ENCODE measurements around the gene FNDC3B. TPM values are rescaled to one million over a fixed set of nuclear protein-coding genes. Genes with fewer than 3 reads are reported as not detected.

The FNDC3B gene
- polyA plus RNA-seq, 2 of the 4 experiments (the other 2 are of a cell fraction): 29.5 to 33.6 TPM

DNA sequence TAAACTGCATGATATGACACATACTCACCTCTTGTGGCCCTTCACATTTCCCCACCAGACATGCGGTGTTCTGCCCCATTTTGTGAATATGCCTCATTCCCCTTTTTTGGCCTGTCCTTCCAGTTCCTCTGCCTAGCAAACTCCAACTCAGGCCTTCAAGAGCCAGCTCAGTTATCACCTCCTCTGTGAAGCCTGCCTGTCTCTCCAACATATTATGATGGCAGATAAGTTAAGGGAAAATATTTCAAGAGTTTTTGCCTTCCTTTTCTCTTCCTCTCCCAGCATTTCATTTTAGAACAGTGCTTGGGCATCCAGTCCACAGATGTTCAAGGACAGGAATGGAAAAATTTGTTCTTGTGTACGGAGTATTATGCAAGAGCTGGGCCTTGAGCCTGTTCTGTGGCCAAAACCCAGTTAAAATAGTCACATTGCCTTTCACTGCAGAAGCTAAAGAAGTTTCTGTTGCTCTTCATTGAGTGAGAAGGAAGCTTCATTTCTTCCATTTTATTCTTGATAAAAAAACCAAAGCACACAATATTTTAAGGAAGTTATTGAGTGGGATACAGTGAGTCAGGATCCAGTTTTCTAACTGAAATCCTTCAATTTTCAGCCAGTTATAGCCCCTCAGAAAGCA, 216.8 kb downstream of the FNDC3B start:
- peak overlapping the region; percentile 7 to 73; a peak in 4 of 6 replicates for H3K27ac ChIP-seq
- no peaks in the 10 kb centered on the region for H3K9me3 ChIP-seq
- no peak overlapping the region for H3K4me3 ChIP-seq
- TF ChIP-seq FOSL2 (IDR thresholded peaks at IDR 0.05) (no peak), FOSL2 (CRISPR knock-in tag; IDR thresholded peaks at IDR 0.05) (no peak), JUN (IDR thresholded peaks at IDR 0.05) (no peak), ZFP36 (IDR thresholded peaks at IDR 0.05; ENCODE audit: borderline replicate concordance, partially characterized antibody) (peak; percentile 33), CEBPB (IDR thresholded peaks at IDR 0.05) (no peak), CHD2 (IDR thresholded peaks at IDR 0.05; ENCODE audit: low read length, partially characterized antibody) (no peak), EP300 (IDR thresholded peaks at IDR 0.05) (no peak)
- ChIA-PET POLR2A (no interaction called here), CTCF (interaction anchor here (1.0 to 1.2 kb wide), 2 partner anchors 14 to 19 kb away, joined by 3 to 4 read pairs; no protein-coding TSS in a partner anchor)
- no peak for DNase-seq (ENCODE audit: low read depth in 1 of 2, low spot score in 1 of 2)
- no peak for ATAC-seq
- no peak for FAIRE-seq
- H3K4me1 ChIP-seq: peaks cover 67% of the 10 kb centered on the region
- 94% methylated on average over 2 of the region's 2 CpGs for WGBS (ENCODE audit: missing lambda C conversion rate)
- H3K4me2 ChIP-seq: no peak overlapping the region

DNA sequence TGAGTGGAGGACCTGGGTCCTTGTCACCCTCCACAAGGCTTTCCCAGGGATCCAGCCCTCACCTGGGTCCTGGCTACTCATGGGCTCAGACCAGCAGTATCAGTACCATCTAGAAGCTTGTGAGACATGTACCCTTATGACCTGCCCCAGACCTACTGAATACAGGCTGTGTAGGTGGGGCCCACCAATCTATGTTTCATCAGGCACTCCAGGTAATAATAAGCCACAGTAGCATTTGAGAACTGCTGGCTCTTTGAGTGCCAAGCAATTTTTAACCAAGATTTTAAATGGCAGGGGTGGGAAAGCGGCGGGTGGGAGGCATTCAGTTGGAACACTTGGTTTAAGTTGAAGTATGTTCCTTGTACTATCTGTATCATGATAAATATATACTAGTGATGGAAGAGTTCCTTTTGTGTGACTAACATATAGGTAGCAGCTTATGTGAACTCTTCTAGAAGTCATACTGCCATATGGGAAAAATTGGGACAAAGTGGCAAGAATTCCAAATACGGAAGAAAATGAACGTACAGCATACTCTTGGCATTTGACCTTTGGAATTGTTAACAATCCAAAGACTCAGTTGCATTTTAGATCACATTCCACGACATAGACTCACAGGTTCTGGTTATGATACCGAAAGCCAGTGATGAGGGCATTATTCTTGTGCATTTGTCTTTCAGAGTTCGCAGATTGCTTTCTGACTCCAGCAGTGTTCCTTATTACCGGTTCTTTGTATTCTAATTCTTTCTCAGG, 218.4 kb downstream of the FNDC3B start:
- Histone ChIP-seq H3K4me2 (peak overlapping the region; percentile 24), H3K9me3 (no peaks in the 10 kb centered on the region), H3K4me3 (no peak overlapping the region), H3K4me1 (peaks cover 78% of the 10 kb centered on the region), H3K27ac (peak overlapping the region; percentile 47 to 73; a peak in 5 of 6 replicates)
- FAIRE-seq: no peak
- 75% methylated on average over 8 of the region's 8 CpGs for WGBS (ENCODE audit: missing lambda C conversion rate)
- ChIA-PET POLR2A (no interaction called here), CTCF (no interaction called here)
- TF ChIP-seq, protein P1, sequence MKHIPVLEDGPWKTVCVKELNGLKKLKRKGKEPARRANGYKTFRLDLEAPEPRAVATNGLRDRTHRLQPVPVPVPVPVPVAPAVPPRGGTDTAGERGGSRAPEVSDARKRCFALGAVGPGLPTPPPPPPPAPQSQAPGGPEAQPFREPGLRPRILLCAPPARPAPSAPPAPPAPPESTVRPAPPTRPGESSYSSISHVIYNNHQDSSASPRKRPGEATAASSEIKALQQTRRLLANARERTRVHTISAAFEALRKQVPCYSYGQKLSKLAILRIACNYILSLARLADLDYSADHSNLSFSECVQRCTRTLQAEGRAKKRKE (CRISPR knock-in tag; IDR thresholded peaks at IDR 0.05; ENCODE audit: low read depth): no peak
- TF ChIP-seq, protein P2, sequence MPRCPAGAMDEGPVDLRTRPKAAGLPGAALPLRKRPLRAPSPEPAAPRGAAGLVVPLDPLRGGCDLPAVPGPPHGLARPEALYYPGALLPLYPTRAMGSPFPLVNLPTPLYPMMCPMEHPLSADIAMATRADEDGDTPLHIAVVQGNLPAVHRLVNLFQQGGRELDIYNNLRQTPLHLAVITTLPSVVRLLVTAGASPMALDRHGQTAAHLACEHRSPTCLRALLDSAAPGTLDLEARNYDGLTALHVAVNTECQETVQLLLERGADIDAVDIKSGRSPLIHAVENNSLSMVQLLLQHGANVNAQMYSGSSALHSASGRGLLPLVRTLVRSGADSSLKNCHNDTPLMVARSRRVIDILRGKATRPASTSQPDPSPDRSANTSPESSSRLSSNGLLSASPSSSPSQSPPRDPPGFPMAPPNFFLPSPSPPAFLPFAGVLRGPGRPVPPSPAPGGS (IDR thresholded peaks at IDR 0.05): no peak
- TF ChIP-seq, protein P3, sequence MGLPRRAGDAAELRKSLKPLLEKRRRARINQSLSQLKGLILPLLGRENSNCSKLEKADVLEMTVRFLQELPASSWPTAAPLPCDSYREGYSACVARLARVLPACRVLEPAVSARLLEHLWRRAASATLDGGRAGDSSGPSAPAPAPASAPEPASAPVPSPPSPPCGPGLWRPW (IDR thresholded peaks at IDR 0.05): no peak
- TF ChIP-seq KDM5A (IDR thresholded peaks at IDR 0.05) (no peak), HOXB5 (CRISPR knock-in tag; IDR thresholded peaks at IDR 0.05) (no peak), FOXS1 (CRISPR knock-in tag; IDR thresholded peaks at IDR 0.05) (no peak), FOSB (CRISPR knock-in tag; IDR thresholded peaks at IDR 0.05) (no peak), JUNB (IDR thresholded peaks at IDR 0.05) (no peak), TFCP2L1 (CRISPR knock-in tag; IDR thresholded peaks at IDR 0.05) (no peak), TP53 (CRISPR knock-in tag; IDR thresholded peaks at IDR 0.05) (no peak), EHF (CRISPR knock-in tag; IDR thresholded peaks at IDR 0.05) (no peak), ZFP36 (IDR thresholded peaks at IDR 0.05; ENCODE audit: borderline replicate concordance, partially characterized antibody) (no peak), CBX8 (IDR thresholded peaks at IDR 0.05) (no peak), MYC (IDR thresholded peaks at IDR 0.05; ENCODE audit: borderline replicate concordance, low read length) (no peak), POLR2A (IDR thresholded peaks at IDR 0.05; ENCODE audit: low read length) (no peak), ZC3H11A (IDR thresholded peaks at IDR 0.05) (no peak), CEBPB (IDR thresholded peaks at IDR 0.05) (no peak), JUN (IDR thresholded peaks at IDR 0.05) (no peak)
- ATAC-seq: peak in 1 of 2 experiments; percentile 48; a peak in 3 of 6 replicates
- peak in 1 of 2 experiments; percentile 14 for DNase-seq (ENCODE audit: low read depth in 1 of 2, low spot score in 1 of 2)

DNA sequence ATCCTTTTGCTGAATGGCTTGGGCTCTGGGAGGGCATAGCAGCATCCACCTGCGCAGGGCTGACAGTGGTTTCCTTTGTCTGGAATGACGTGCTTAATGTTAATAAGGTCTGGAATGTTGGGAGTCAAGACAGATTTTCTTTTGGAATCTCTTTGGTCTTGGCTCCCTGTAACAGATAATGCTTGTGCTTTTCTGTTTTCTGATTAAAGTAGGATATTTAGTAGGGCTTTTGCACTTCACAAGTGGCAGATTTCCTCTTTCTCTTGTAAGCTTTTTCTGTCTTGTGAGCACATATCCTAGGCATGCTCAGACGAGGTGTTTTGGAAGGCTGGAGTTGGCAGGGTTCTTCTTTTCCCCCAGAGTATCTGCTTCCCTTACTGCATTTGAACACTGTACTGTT, 219.2 kb downstream of the FNDC3B start:
- ChIA-PET POLR2A (no interaction called here), CTCF (no interaction called here)
- FAIRE-seq: no peak
- ATAC-seq: no peak
- Histone ChIP-seq H3K4me2 (peak overlapping the region; percentile 24), H3K9me3 (no peaks in the 10 kb centered on the region), H3K4me1 (peaks cover 78% of the 10 kb centered on the region), H3K27ac (peak overlapping the region in 1 of 2 experiments; percentile 73; a peak in 5 of 6 replicates), H3K4me3 (no peak overlapping the region)
- no peak for DNase-seq (ENCODE audit: low read depth in 1 of 2, low spot score in 1 of 2)
- 77% methylated on average over 3 of the region's 3 CpGs for WGBS (ENCODE audit: missing lambda C conversion rate)
- TF ChIP-seq HMGXB4 (CRISPR knock-in tag; IDR thresholded peaks at IDR 0.05; ENCODE audit: borderline replicate concordance) (no peak), HOXB13 (CRISPR knock-in tag; IDR thresholded peaks at IDR 0.05; ENCODE audit: low read depth) (no peak), MAZ (IDR thresholded peaks at IDR 0.05; ENCODE audit: borderline replicate concordance, low read depth, low read length) (no peak), EP300 (IDR thresholded peaks at IDR 0.05) (no peak), REST (IDR thresholded peaks at IDR 0.05) (no peak)
- TF ChIP-seq, protein P3 (IDR thresholded peaks at IDR 0.05): no peak

All from A549 (cell line).